ENCODE data around the gene ADAMTSL3. TPM values are rescaled to one million over a fixed set of nuclear protein-coding genes. Genes with fewer than 3 reads are reported as not detected.

ADAMTSL3 gene
- total and polyA plus RNA-seq, 2 experiments from 2014 or later, result 0.61 to 0.87 TPM

- H3K4me3 Mint-ChIP-seq, result peak overlapping the region; percentile 5; the same call in 1 of the 3 replicates
These were observed 40.1 kb downstream of the ADAMTSL3 start for GRCh38 chr15:83694015-83694414.

GRCh38 chr15:83694536-83694935 lies 40.6 kb downstream of the ADAMTSL3 start:
- Histone ChIP-seq H4K20me1 (replicated peaks; ENCODE audit: insufficient read depth) (no peaks in the 10 kb centered on the region), H2AFZ (no peak overlapping the region; the same call in 1 of the 2 replicates), H3K27me3 (ENCODE audit: insufficient read depth) (no peaks in the 10 kb centered on the region), H3K4me3 (no peak overlapping the region), H3K79me2 (replicated peaks; ENCODE audit: insufficient read depth) (no peaks in the 10 kb centered on the region), H3F3A (replicated peaks; ENCODE audit: low read depth) (no peaks in the 10 kb centered on the region), H3K9me2 (ENCODE audit: insufficient read depth) (peaks cover 16% of the 10 kb centered on the region), H3K4me1 (ENCODE audit: insufficient read depth) (peaks cover 14% of the 10 kb centered on the region; the same call in 1 of the 2 replicates), H3K36me3 (ENCODE audit: insufficient read depth) (no peaks in the 10 kb centered on the region), H3K4me2 (peak overlapping the region; percentile 35; the same call in 1 of the 2 replicates), H3K27ac (ENCODE audit: low read depth) (no peak overlapping the region)
- Mint-ChIP-seq H3K36me3 (ENCODE audit: low read depth) (no peaks in the 10 kb centered on the region), H3K9me3 (no peaks in the 10 kb centered on the region), H3K4me3 (no peak overlapping the region), H3K27me3 (ENCODE audit: insufficient read depth, low read depth, poor library complexity) (peaks cover 5% of the 10 kb centered on the region), H3K4me1 (peaks cover 28% of the 10 kb centered on the region), H3K27ac (peak overlapping the region; percentile 16; the same call in 1 of the 2 replicates)
- ATAC-seq (peak; percentile 81), DNase-seq (ENCODE audit: low spot score) (peak; percentile 8)
- no peak for TF ChIP-seq POLR2AphosphoS5 (IDR thresholded peaks at IDR 0.05; ENCODE audit: low read depth)
- TF ChIP-seq EZH2phosphoT487 (IDR thresholded peaks at IDR 0.05; ENCODE audit: unreplicated experiment), result no peak
- TF ChIP-seq, protein P1, sequence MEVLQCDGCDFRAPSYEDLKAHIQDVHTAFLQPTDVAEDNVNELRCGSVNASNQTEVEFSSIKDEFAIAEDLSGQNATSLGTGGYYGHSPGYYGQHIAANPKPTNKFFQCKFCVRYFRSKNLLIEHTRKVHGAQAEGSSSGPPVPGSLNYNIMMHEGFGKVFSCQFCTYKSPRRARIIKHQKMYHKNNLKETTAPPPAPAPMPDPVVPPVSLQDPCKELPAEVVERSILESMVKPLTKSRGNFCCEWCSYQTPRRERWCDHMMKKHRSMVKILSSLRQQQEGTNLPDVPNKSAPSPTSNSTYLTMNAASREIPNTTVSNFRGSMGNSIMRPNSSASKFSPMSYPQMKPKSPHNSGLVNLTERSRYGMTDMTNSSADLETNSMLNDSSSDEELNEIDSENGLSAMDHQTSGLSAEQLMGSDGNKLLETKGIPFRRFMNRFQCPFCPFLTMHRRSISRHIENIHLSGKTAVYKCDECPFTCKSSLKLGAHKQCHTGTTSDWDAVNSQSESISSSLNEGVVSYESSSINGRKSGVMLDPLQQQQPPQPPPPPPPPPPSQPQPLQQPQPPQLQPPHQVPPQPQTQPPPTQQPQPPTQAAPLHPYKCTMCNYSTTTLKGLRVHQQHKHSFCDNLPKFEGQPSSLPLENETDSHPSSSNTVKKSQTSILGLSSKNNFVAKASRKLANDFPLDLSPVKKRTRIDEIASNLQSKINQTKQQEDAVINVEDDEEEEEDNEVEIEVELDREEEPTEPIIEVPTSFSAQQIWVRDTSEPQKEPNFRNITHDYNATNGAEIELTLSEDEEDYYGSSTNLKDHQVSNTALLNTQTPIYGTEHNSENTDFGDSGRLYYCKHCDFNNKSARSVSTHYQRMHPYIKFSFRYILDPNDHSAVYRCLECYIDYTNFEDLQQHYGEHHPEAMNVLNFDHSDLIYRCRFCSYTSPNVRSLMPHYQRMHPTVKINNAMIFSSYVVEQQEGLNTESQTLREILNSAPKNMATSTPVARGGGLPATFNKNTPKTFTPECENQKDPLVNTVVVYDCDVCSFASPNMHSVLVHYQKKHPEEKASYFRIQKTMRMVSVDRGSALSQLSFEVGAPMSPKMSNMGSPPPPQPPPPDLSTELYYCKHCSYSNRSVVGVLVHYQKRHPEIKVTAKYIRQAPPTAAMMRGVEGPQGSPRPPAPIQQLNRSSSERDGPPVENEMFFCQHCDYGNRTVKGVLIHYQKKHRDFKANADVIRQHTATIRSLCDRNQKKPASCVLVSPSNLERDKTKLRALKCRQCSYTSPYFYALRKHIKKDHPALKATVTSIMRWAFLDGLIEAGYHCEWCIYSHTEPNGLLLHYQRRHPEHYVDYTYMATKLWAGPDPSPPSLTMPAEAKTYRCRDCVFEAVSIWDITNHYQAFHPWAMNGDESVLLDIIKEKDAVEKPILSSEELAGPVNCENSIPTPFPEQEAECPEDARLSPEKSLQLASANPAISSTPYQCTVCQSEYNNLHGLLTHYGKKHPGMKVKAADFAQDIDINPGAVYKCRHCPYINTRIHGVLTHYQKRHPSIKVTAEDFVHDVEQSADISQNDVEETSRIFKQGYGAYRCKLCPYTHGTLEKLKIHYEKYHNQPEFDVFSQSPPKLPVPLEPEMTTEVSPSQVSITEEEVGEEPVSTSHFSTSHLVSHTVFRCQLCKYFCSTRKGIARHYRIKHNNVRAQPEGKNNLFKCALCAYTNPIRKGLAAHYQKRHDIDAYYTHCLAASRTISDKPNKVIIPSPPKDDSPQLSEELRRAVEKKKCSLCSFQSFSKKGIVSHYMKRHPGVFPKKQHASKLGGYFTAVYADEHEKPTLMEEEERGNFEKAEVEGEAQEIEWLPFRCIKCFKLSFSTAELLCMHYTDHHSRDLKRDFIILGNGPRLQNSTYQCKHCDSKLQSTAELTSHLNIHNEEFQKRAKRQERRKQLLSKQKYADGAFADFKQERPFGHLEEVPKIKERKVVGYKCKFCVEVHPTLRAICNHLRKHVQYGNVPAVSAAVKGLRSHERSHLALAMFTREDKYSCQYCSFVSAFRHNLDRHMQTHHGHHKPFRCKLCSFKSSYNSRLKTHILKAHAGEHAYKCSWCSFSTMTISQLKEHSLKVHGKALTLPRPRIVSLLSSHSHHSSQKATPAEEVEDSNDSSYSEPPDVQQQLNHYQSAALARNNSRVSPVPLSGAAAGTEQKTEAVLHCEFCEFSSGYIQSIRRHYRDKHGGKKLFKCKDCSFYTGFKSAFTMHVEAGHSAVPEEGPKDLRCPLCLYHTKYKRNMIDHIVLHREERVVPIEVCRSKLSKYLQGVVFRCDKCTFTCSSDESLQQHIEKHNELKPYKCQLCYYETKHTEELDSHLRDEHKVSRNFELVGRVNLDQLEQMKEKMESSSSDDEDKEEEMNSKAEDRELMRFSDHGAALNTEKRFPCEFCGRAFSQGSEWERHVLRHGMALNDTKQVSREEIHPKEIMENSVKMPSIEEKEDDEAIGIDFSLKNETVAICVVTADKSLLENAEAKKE (CRISPR knock-in tag; IDR thresholded peaks at IDR 0.05), result no peak
- TF ChIP-seq ZNF331 (CRISPR knock-in tag; IDR thresholded peaks at IDR 0.05; ENCODE audit: low read depth), result no peak
- TF ChIP-seq CTCF (conservative IDR thresholded peaks at IDR 0.05; ENCODE audit: low read depth in 2 of 2), result no peak
- TF ChIP-seq REST (IDR thresholded peaks at IDR 0.05; ENCODE audit: unreplicated experiment), result no peak
- TF ChIP-seq, protein P2, sequence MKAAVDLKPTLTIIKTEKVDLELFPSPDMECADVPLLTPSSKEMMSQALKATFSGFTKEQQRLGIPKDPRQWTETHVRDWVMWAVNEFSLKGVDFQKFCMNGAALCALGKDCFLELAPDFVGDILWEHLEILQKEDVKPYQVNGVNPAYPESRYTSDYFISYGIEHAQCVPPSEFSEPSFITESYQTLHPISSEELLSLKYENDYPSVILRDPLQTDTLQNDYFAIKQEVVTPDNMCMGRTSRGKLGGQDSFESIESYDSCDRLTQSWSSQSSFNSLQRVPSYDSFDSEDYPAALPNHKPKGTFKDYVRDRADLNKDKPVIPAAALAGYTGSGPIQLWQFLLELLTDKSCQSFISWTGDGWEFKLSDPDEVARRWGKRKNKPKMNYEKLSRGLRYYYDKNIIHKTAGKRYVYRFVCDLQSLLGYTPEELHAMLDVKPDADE (IDR thresholded peaks at IDR 0.05), result no peak
- no peak for TF ChIP-seq STAT1 (IDR thresholded peaks at IDR 0.05; ENCODE audit: unreplicated experiment)

More at GRCh38 chr15:83694015-83694414, 40.1 kb downstream of the ADAMTSL3 start:
- Mint-ChIP-seq H3K27ac (peak overlapping the region; percentile 25; the same call in 1 of the 2 replicates), H3K4me1 (peaks cover 28% of the 10 kb centered on the region), H3K27me3 (ENCODE audit: insufficient read depth, low read depth, poor library complexity) (peaks cover 5% of the 10 kb centered on the region), H3K9me3 (no peaks in the 10 kb centered on the region), H3K36me3 (ENCODE audit: low read depth) (no peaks in the 10 kb centered on the region)
- Histone ChIP-seq H4K20me1 (replicated peaks; ENCODE audit: insufficient read depth) (no peaks in the 10 kb centered on the region), H2AFZ (no peak overlapping the region), H3K4me2 (peak overlapping the region; percentile 35; the same call in 1 of the 2 replicates), H3K36me3 (ENCODE audit: insufficient read depth) (no peaks in the 10 kb centered on the region), H3K4me1 (ENCODE audit: insufficient read depth) (peaks cover 14% of the 10 kb centered on the region; the same call in 1 of the 2 replicates), H3K9me2 (ENCODE audit: insufficient read depth) (peaks cover 11% of the 10 kb centered on the region), H3K27me3 (ENCODE audit: insufficient read depth) (no peaks in the 10 kb centered on the region), H3K79me2 (replicated peaks; ENCODE audit: insufficient read depth) (no peaks in the 10 kb centered on the region), H3K4me3 (no peak overlapping the region), H3K27ac (ENCODE audit: low read depth) (no peak overlapping the region), H3F3A (replicated peaks; ENCODE audit: low read depth) (no peaks in the 10 kb centered on the region)
- DNase-seq (ENCODE audit: low spot score) (peak; percentile 60), ATAC-seq (peak; percentile 85)
- no peak for TF ChIP-seq STAT1 (IDR thresholded peaks at IDR 0.05; ENCODE audit: unreplicated experiment)
